GM12872 (cell line): ENCODE data around the gene KCNJ11.

Experiments
- CTCF ChIP-seq: IDR thresholded peaks from 3 replicates; pipeline ENCODE4 v1.5.1; 2011; ENCODE audit warnings: low read depth, mild to moderate bottlenecking, low read length, moderate library complexity; ENCODE audit not compliant: insufficient read depth

The KCNJ11 gene

GRCh38 chr11:17351510-17352176 is 36.8 kb downstream of the KCNJ11 start, which contains the start of gene NCR3LG1:
NCR3LG1 (plus strand) TSS chr11:17351800; CDS start chr11:17351970, 170 bp downstream.
- TF ChIP-seq CTCF = no peak

GRCh38 chr11:17351172-17351509 is 37.3 kb downstream of the KCNJ11 start:
- no peak for TF ChIP-seq CTCF

GRCh38 chr11:17350455-17351171 is 37.8 kb downstream of the KCNJ11 start:
- TF ChIP-seq CTCF = no peak

GRCh38 chr11:17347676-17348075 is 40.8 kb downstream of the KCNJ11 start:
- TF ChIP-seq CTCF = no peak

GRCh38 chr11:17343907-17344306 is 44.6 kb downstream of the KCNJ11 start:
- no peak for TF ChIP-seq CTCF

- TF ChIP-seq CTCF = no peak
Measured at GRCh38 chr11:17343257-17343656, 45.2 kb downstream of the KCNJ11 start.
